ENCODE data around the gene FN1.

- TF ChIP-seq CTCF (IDR thresholded peaks at IDR 0.05; ENCODE audit: borderline replicate concordance, extremely low read depth, low read length, poor library complexity, severe bottlenecking) (no peak), EZH2 (IDR thresholded peaks at IDR 0.05; ENCODE audit: borderline replicate concordance, low read depth, low read length, severe bottlenecking) (no peak)
Observed at GRCh38 chr2:215404348-215405012, 31.4 kb downstream of the FN1 start.
